GM06990 (cell line): ENCODE measurements around the gene C18orf32.

Experiments used
- DNase-seq: peaks from one replicate; pipeline ENCODE4 v3.0.0-alpha.2; 2011; ENCODE audit not compliant: insufficient read length; ENCODE audit errors: extremely low read depth
- H3K27me3 ChIP-seq: replicated peaks from 2 replicates; pipeline ENCODE4 v1.6.0; 2011; ENCODE audit warnings: low read length; ENCODE audit not compliant: control insufficient read depth, insufficient read depth
- H3K36me3 ChIP-seq: 2 replicates; pipeline ENCODE4 v1.5.1; 2011; ENCODE audit warnings: low read length; ENCODE audit not compliant: control insufficient read depth, insufficient read depth
- H3K4me3 ChIP-seq: replicated peaks from 2 replicates; pipeline ENCODE4 v1.5.1; 2011; ENCODE audit warnings: low read depth, mild to moderate bottlenecking, control low read depth, low read length
- CTCF ChIP-seq: IDR thresholded peaks from 2 replicates; pipeline ENCODE4 v1.5.1; 2011; ENCODE audit warnings: low read length, control low read depth, mild to moderate bottlenecking, inconsistent platforms; ENCODE audit not compliant: insufficient read depth, poor library complexity, severe bottlenecking

Gene C18orf32

GRCh38 chr18:49486953-49487710 is at the start of gene C18orf32:
Gene C18orf32, minus strand, starts transcription at chr18:49487234. Its CDS starts 3,486 bp downstream, at chr18:49483748.
- no peaks in the 10 kb centered on the region for H3K27me3 ChIP-seq
- TF ChIP-seq CTCF: no peak
- peak within 1 kb of the TSS; percentile 67 for H3K4me3 ChIP-seq
- peaks cover 5% of the 10 kb centered on the region for H3K36me3 ChIP-seq
- peak; percentile 97 for DNase-seq

- no peak for DNase-seq
- no peaks in the 10 kb centered on the region for H3K36me3 ChIP-seq
- TF ChIP-seq CTCF: no peak
- H3K27me3 ChIP-seq: no peaks in the 10 kb centered on the region
- no peak overlapping the region for H3K4me3 ChIP-seq
Measured at GRCh38 chr18:49534846-49535601, 48.0 kb upstream of the C18orf32 start.

- no peak for TF ChIP-seq CTCF
- peak; percentile 31 for DNase-seq
- Histone ChIP-seq H3K4me3 (0 out of 2 replicates have a peak overlapping the region, but pooled peaks have one; percentile 1), H3K36me3 (no peaks in the 10 kb centered on the region), H3K27me3 (no peaks in the 10 kb centered on the region)
Measured at GRCh38 chr18:49531678-49532153, 44.7 kb upstream of the C18orf32 start.

- Histone ChIP-seq H3K36me3 (no peaks in the 10 kb centered on the region), H3K4me3 (no peak overlapping the region), H3K27me3 (no peaks in the 10 kb centered on the region)
- no peak for TF ChIP-seq CTCF
- DNase-seq: no peak
Measured at GRCh38 chr18:49529596-49529995, 42.6 kb upstream of the C18orf32 start.

- no peaks in the 10 kb centered on the region for H3K27me3 ChIP-seq
- H3K36me3 ChIP-seq: no peaks in the 10 kb centered on the region
- no peak for TF ChIP-seq CTCF
- no peak for DNase-seq
- no peak overlapping the region for H3K4me3 ChIP-seq
Measured at GRCh38 chr18:49527631-49528327, 40.7 kb upstream of the C18orf32 start.
